ENCODE results near the gene INTS11.

INTS11 gene

GRCh38 chr1:1327291-1327690 lies 2.8 kb upstream of the INTS11 start:
- Histone ChIP-seq H3K4me1 (ENCODE audit: control insufficient read depth, insufficient read depth, low read length) (peaks cover 4% of the 10 kb centered on the region; the same call in 1 of the 2 replicates), H3K27me3 (ENCODE audit: control insufficient read depth, insufficient read depth, low read length) (no peaks in the 10 kb centered on the region), H3K36me3 (ENCODE audit: control insufficient read depth, insufficient read depth, low read length) (peaks cover 3% of the 10 kb centered on the region; the same call in 1 of the 2 replicates), H3K27ac (ENCODE audit: low read length) (no peak overlapping the region), H3K9me3 (ENCODE audit: control insufficient read depth, insufficient read depth, low read length) (no peaks in the 10 kb centered on the region), H3K4me3 (ENCODE audit: low read length) (no peak overlapping the region)
- WGBS (ENCODE audit: insufficient coverage, insufficient read length) = no CpG with 5 or more reads among the region's 40 CpGs
- no peak for DNase-seq (ENCODE audit: low read depth, low spot score)

- Histone ChIP-seq H3K4me3 (ENCODE audit: low read length) (no peak overlapping the region), H3K27ac (ENCODE audit: low read length) (no peak overlapping the region), H3K9me3 (ENCODE audit: control insufficient read depth, insufficient read depth, low read length) (no peaks in the 10 kb centered on the region), H3K4me1 (ENCODE audit: control insufficient read depth, insufficient read depth, low read length) (peaks cover 4% of the 10 kb centered on the region; the same call in 1 of the 2 replicates), H3K36me3 (ENCODE audit: control insufficient read depth, insufficient read depth, low read length) (peaks cover 11% of the 10 kb centered on the region), H3K27me3 (ENCODE audit: control insufficient read depth, insufficient read depth, low read length) (no peaks in the 10 kb centered on the region)
- no peak for DNase-seq (ENCODE audit: low read depth, low spot score)
- no CpG with 5 or more reads among the region's 8 CpGs for WGBS (ENCODE audit: insufficient coverage, insufficient read length)
Measured at GRCh38 chr1:1326075-1326605, 1.7 kb upstream of the INTS11 start.

- Histone ChIP-seq H3K9me3 (ENCODE audit: control insufficient read depth, insufficient read depth, low read length) (no peaks in the 10 kb centered on the region), H3K36me3 (ENCODE audit: control insufficient read depth, insufficient read depth, low read length) (peaks cover 16% of the 10 kb centered on the region), H3K27ac (ENCODE audit: low read length) (no peak overlapping the region), H3K4me3 (ENCODE audit: low read length) (peak overlapping the region; percentile 57), H3K4me1 (ENCODE audit: control insufficient read depth, insufficient read depth, low read length) (peaks cover 4% of the 10 kb centered on the region; the same call in 1 of the 2 replicates), H3K27me3 (ENCODE audit: control insufficient read depth, insufficient read depth, low read length) (no peaks in the 10 kb centered on the region)
- DNase-seq (ENCODE audit: low read depth, low spot score) = no peak
- WGBS (ENCODE audit: insufficient coverage, insufficient read length) = no CpG with 5 or more reads among the region's 16 CpGs
Measured at GRCh38 chr1:1325288-1326074, 1.0 kb upstream of the INTS11 start.

- no peak for DNase-seq (ENCODE audit: low read depth, low spot score)
- peaks cover 2% of the 10 kb centered on the region; the same call in 1 of the 2 replicates for H3K4me1 ChIP-seq (ENCODE audit: control insufficient read depth, insufficient read depth, low read length)
- H3K9me3 ChIP-seq (ENCODE audit: control insufficient read depth, insufficient read depth, low read length) = no peaks in the 10 kb centered on the region
- peaks cover 20% of the 10 kb centered on the region for H3K36me3 ChIP-seq (ENCODE audit: control insufficient read depth, insufficient read depth, low read length)
- no CpG with 5 or more reads among the region's 41 CpGs for WGBS (ENCODE audit: insufficient coverage, insufficient read length)
- H3K27me3 ChIP-seq (ENCODE audit: control insufficient read depth, insufficient read depth, low read length) = no peaks in the 10 kb centered on the region
- H3K27ac ChIP-seq (ENCODE audit: low read length) = no peak overlapping the region
- peak overlapping the region; percentile 91 for H3K4me3 ChIP-seq (ENCODE audit: low read length)
Measured at GRCh38 chr1:1324084-1324523, 356 bp downstream of the INTS11 start.

GRCh38 chr1:1322952-1323351 lies 1.5 kb downstream of the INTS11 start:
- peaks cover 2% of the 10 kb centered on the region; the same call in 1 of the 2 replicates for H3K4me1 ChIP-seq (ENCODE audit: control insufficient read depth, insufficient read depth, low read length)
- peaks cover 24% of the 10 kb centered on the region for H3K36me3 ChIP-seq (ENCODE audit: control insufficient read depth, insufficient read depth, low read length)
- H3K27me3 ChIP-seq (ENCODE audit: control insufficient read depth, insufficient read depth, low read length) = no peaks in the 10 kb centered on the region
- WGBS (ENCODE audit: insufficient coverage, insufficient read length) = no CpG with 5 or more reads among the region's 10 CpGs
- H3K27ac ChIP-seq (ENCODE audit: low read length) = no peak overlapping the region
- no peak for DNase-seq (ENCODE audit: low read depth, low spot score)
- H3K9me3 ChIP-seq (ENCODE audit: control insufficient read depth, insufficient read depth, low read length) = no peaks in the 10 kb centered on the region
- no peak overlapping the region for H3K4me3 ChIP-seq (ENCODE audit: low read length)

- Histone ChIP-seq H3K27me3 (ENCODE audit: control insufficient read depth, insufficient read depth, low read length) (no peaks in the 10 kb centered on the region), H3K36me3 (ENCODE audit: control insufficient read depth, insufficient read depth, low read length) (peaks cover 23% of the 10 kb centered on the region), H3K4me1 (ENCODE audit: control insufficient read depth, insufficient read depth, low read length) (peaks cover 2% of the 10 kb centered on the region; the same call in 1 of the 2 replicates), H3K9me3 (ENCODE audit: control insufficient read depth, insufficient read depth, low read length) (no peaks in the 10 kb centered on the region), H3K27ac (ENCODE audit: low read length) (no peak overlapping the region), H3K4me3 (ENCODE audit: low read length) (no peak overlapping the region)
- no CpG with 5 or more reads among the region's 14 CpGs for WGBS (ENCODE audit: insufficient coverage, insufficient read length)
- no peak for DNase-seq (ENCODE audit: low read depth, low spot score)
Measured at GRCh38 chr1:1322418-1322817, 2.0 kb downstream of the INTS11 start.

GRCh38 chr1:1321477-1321876 lies 3.0 kb downstream of the INTS11 start:
- WGBS (ENCODE audit: insufficient coverage, insufficient read length) = no CpG with 5 or more reads among the region's 8 CpGs
- Histone ChIP-seq H3K9me3 (ENCODE audit: control insufficient read depth, insufficient read depth, low read length) (no peaks in the 10 kb centered on the region), H3K27me3 (ENCODE audit: control insufficient read depth, insufficient read depth, low read length) (no peaks in the 10 kb centered on the region), H3K4me3 (ENCODE audit: low read length) (no peak overlapping the region), H3K4me1 (ENCODE audit: control insufficient read depth, insufficient read depth, low read length) (peaks cover 2% of the 10 kb centered on the region; the same call in 1 of the 2 replicates), H3K36me3 (ENCODE audit: control insufficient read depth, insufficient read depth, low read length) (peaks cover 22% of the 10 kb centered on the region), H3K27ac (ENCODE audit: low read length) (no peak overlapping the region)
- no peak for DNase-seq (ENCODE audit: low read depth, low spot score)

- WGBS (ENCODE audit: insufficient coverage, insufficient read length) = no CpG with 5 or more reads among the region's 23 CpGs
- Histone ChIP-seq H3K27ac (ENCODE audit: low read length) (no peak overlapping the region), H3K36me3 (ENCODE audit: control insufficient read depth, insufficient read depth, low read length) (peaks cover 22% of the 10 kb centered on the region), H3K4me1 (ENCODE audit: control insufficient read depth, insufficient read depth, low read length) (peaks cover 2% of the 10 kb centered on the region; the same call in 1 of the 2 replicates), H3K27me3 (ENCODE audit: control insufficient read depth, insufficient read depth, low read length) (no peaks in the 10 kb centered on the region), H3K9me3 (ENCODE audit: control insufficient read depth, insufficient read depth, low read length) (no peaks in the 10 kb centered on the region), H3K4me3 (ENCODE audit: low read length) (no peak overlapping the region)
- DNase-seq (ENCODE audit: low read depth, low spot score) = no peak
Measured at GRCh38 chr1:1320666-1321448, 3.6 kb downstream of the INTS11 start.

- H3K4me3 ChIP-seq (ENCODE audit: low read length) = no peak overlapping the region
- DNase-seq (ENCODE audit: low read depth, low spot score) = no peak
- H3K27ac ChIP-seq (ENCODE audit: low read length) = no peak overlapping the region
- H3K27me3 ChIP-seq (ENCODE audit: control insufficient read depth, insufficient read depth, low read length) = no peaks in the 10 kb centered on the region
- WGBS (ENCODE audit: insufficient coverage, insufficient read length) = no CpG with 5 or more reads among the region's 13 CpGs
- H3K9me3 ChIP-seq (ENCODE audit: control insufficient read depth, insufficient read depth, low read length) = no peaks in the 10 kb centered on the region
- peaks cover 24% of the 10 kb centered on the region for H3K36me3 ChIP-seq (ENCODE audit: control insufficient read depth, insufficient read depth, low read length)
- 0 out of 2 replicates have a peak, but pooled peaks cover 2% of the 10 kb centered on the region for H3K4me1 ChIP-seq (ENCODE audit: control insufficient read depth, insufficient read depth, low read length)
Measured at GRCh38 chr1:1319646-1319941, 4.9 kb downstream of the INTS11 start.

Data from iPS DF 6.9 (cell line).